ENCODE measurements around the gene RUNX1. TPM values are rescaled to one million over a fixed set of nuclear protein-coding genes. Genes with fewer than 3 reads are reported as not detected.
"Not testable (repeated sequence)": the region's sequence is repeated elsewhere in the genome, so short reads cannot be mapped to it uniquely, and the experiment has no call there.

RUNX1 gene
- total RNA-seq, 4 donors from 2014 or later = 3.9 to 14.5 (median 5.8) TPM

- WGBS, 2 donors (ENCODE audit: low coverage in 1 of 2) = 45 to 75% methylated on average over 5 of the region's 5 CpGs
Measured at GRCh38 chr21:34998176-34998575, 50.9 kb downstream of the RUNX1 start.

DNA sequence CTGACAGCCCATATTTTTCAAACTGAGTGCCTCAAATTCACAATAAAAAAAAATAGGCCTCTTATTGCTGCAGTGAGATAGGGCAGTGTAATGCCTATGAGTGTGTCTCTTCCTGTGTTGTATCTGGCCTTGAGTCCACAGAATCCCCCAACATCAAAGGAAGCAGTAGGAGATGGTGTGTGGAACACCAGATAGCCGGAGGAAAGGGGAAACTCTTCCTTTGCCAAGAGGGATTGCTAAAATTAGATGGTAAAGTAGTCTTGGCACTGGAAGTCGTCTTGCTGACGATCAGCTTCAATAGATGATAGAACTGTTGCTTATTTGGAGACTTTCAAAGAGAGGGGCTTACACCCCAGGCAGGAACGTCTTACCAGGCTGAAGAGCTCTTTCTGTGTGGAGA lies 51.8 kb downstream of the RUNX1 start:
- H3K27me3 ChIP-seq = no peaks in the 10 kb centered on the region
- no peaks in the 10 kb centered on the region for H3K9me3 ChIP-seq
- H3K4me1 ChIP-seq = no peaks in the 10 kb centered on the region
- 30 to 37% methylated on average over 2 to 4 of the region's 4 CpGs for WGBS, 2 donors (ENCODE audit: low coverage in 1 of 2)
- no peak for ATAC-seq
- H3K36me3 ChIP-seq = no peaks in the 10 kb centered on the region
- no peak overlapping the region for H3K4me3 ChIP-seq
- no peak for TF ChIP-seq POLR2AphosphoS5 (IDR thresholded peaks at IDR 0.05)
- H3K27ac ChIP-seq = no peak overlapping the region

More at GRCh38 chr21:34998176-34998575, 50.9 kb downstream of the RUNX1 start:
- H3K27ac ChIP-seq = no peak overlapping the region
- no peak for TF ChIP-seq EP300 (IDR thresholded peaks at IDR 0.05)
- TF ChIP-seq POLR2AphosphoS5 (IDR thresholded peaks at IDR 0.05) = no peak
- no peak for TF ChIP-seq POLR2A (IDR thresholded peaks at IDR 0.05)
- TF ChIP-seq CTCF (IDR thresholded peaks at IDR 0.05) = no peak
- ATAC-seq = no peak
- H3K4me1 ChIP-seq = no peaks in the 10 kb centered on the region
- H3K36me3 ChIP-seq = no peaks in the 10 kb centered on the region
- no peak overlapping the region for H3K4me3 ChIP-seq
- H3K27me3 ChIP-seq = no peaks in the 10 kb centered on the region
- no peaks in the 10 kb centered on the region for H3K9me3 ChIP-seq

- Histone ChIP-seq H3K27me3 (no peaks in the 10 kb centered on the region), H3K36me3 (no peaks in the 10 kb centered on the region), H3K4me1 (no peaks in the 10 kb centered on the region), H3K27ac (no peak overlapping the region), H3K4me3 (no peak overlapping the region), H3K9me3 (no peaks in the 10 kb centered on the region)
- ATAC-seq = peak; percentile 81
- whole genome bisulfite sequencing, 2 donors (ENCODE audit: low coverage in 1 of 2) = 17 to 37% methylated on average over 4 to 8 of the region's 8 CpGs
- TF ChIP-seq EP300 (IDR thresholded peaks at IDR 0.05) (no peak), POLR2AphosphoS5 (IDR thresholded peaks at IDR 0.05) (peak; percentile 27)
Measured at GRCh38 chr21:34996304-34997101, 52.6 kb downstream of the RUNX1 start.

GRCh38 chr21:34995979-34996303 lies 53.2 kb downstream of the RUNX1 start:
- no peak for ATAC-seq
- no peak overlapping the region for H3K27ac ChIP-seq

GRCh38 chr21:34994766-34995631 lies 54.1 kb downstream of the RUNX1 start:
- ATAC-seq = no peak
- Histone ChIP-seq H3K27ac (no peak overlapping the region), H3K27me3 (no peaks in the 10 kb centered on the region), H3K4me3 (no peak overlapping the region), H3K9me3 (no peaks in the 10 kb centered on the region), H3K36me3 (no peaks in the 10 kb centered on the region), H3K4me1 (no peaks in the 10 kb centered on the region)
- TF ChIP-seq EP300 (IDR thresholded peaks at IDR 0.05) (no peak), CTCF (IDR thresholded peaks at IDR 0.05) (no peak), POLR2A (IDR thresholded peaks at IDR 0.05) (no peak), POLR2AphosphoS5 (IDR thresholded peaks at IDR 0.05) (no peak)
- WGBS, 2 donors (ENCODE audit: low coverage in 1 of 2) = 85 to 86% methylated on average over 2 to 9 of the region's 12 CpGs

More at GRCh38 chr21:34995979-34996303, 53.2 kb downstream of the RUNX1 start:
- no peaks in the 10 kb centered on the region for H3K9me3 ChIP-seq
- H3K27me3 ChIP-seq = no peaks in the 10 kb centered on the region
- TF ChIP-seq POLR2AphosphoS5 (IDR thresholded peaks at IDR 0.05) (no peak), EP300 (IDR thresholded peaks at IDR 0.05) (no peak), CTCF (IDR thresholded peaks at IDR 0.05) (no peak), POLR2A (IDR thresholded peaks at IDR 0.05) (no peak)
- no CpG with 5 or more reads among the region's 1 CpG for WGBS, 2 donors (ENCODE audit: low coverage in 1 of 2)
- no peaks in the 10 kb centered on the region for H3K36me3 ChIP-seq
- H3K4me1 ChIP-seq = no peaks in the 10 kb centered on the region
- no peak overlapping the region for H3K4me3 ChIP-seq

- not testable (repeated sequence) for H3K36me3 ChIP-seq, H3K27ac ChIP-seq, H3K9me3 ChIP-seq, ATAC-seq, H3K4me3 ChIP-seq, H3K4me1 ChIP-seq, H3K27me3 ChIP-seq
- 20% methylated on average over 1 of the region's 3 CpGs for WGBS, 2 donors (ENCODE audit: low coverage in 1 of 2)
Measured at GRCh38 chr21:34993521-34993921, 55.6 kb downstream of the RUNX1 start.
